Measurements from ENCODE around the gene RFC1. TPM values are rescaled to one million over a fixed set of nuclear protein-coding genes. Genes with fewer than 3 reads are reported as not detected.

Gene RFC1
- polyA plus RNA-seq: 44.0 and 62.8 TPM in 2 replicates

GRCh38 chr4:39365830-39366771 lies at the start of gene RFC1:
RFC1 (minus strand) TSS chr4:39366362; CDS start chr4:39366241, 121 bp downstream.

GRCh38 chr4:39406763-39407583 lies 40.8 kb upstream of the RFC1 start, which contains the start of gene KLB:
KLB (plus strand) TSS chr4:39406930; CDS start chr4:39406950, 20 bp downstream.

Other genes with a start within 250 kb of the RFC1 start
- 35.2 and 38.9 TPM in 2 replicates for gene WDR19, start 183.8 kb downstream of the RFC1 start, polyA plus RNA-seq
- gene KLB, start 40.6 kb upstream of the RFC1 start, polyA plus RNA-seq: 0.85 TPM in 1 of 2 replicates, not detected in the other
- 280 and 307 TPM in 2 replicates for gene RPL9, start 92.6 kb upstream of the RFC1 start, polyA plus RNA-seq
- 34.4 and 59.0 TPM in 2 replicates for gene LIAS, start 92.7 kb upstream of the RFC1 start, polyA plus RNA-seq
- gene UGDH, start 161.1 kb upstream of the RFC1 start, polyA plus RNA-seq: 4.0 and 8.9 TPM in 2 replicates

Measured in Purkinje cell (primary cell).